HG02973 (cell line): ENCODE data around the gene MIB2.
A peak's percentile ranks its signal among the peaks of the same experiment; 100 is the strongest.

Experiments used
- ATAC-seq: cut with Tn5 transposase; IDR thresholded peaks from one replicate; pipeline ENCODE4 v1.9.1; 2021; ENCODE audit warnings: moderate library complexity; ENCODE audit not compliant: unreplicated experiment

MIB2 gene

DNA sequence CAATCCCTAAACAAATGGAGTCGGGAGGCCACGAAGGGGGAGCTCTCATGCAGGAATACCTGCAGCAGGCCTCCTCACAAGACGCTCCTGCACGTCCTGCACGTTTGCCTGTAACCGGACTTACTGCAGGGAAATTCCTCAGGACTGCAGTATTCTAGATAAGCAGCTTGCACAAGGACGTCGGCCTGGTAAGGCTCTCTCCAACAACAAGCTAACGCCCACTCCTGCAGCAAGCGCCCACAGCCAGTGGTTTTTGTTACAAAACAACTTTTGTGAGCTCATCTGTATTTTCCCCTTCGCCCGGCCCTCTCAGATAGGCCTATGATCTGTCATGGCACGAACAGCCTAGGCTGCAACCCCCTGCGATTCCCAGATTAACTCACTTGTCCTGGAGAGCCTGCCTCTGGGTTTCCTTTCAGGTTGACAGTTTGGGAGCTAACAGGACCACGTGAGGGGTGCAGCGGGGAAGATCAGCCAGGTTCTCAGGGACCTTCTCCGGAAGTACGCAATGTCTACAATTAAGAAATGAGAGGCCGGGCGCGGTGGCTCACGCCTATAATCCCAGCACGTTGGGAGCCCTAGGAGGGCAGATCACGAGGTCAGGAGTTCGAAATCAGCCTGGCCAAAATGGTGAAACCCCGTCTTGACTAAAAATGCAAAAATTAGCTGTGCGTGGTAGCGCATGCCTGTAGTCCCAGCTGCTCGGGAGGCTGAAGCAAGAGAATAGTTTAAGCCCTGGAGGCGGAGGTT lies 921 bp upstream of the MIB2 start:
- ATAC-seq = no peak

DNA sequence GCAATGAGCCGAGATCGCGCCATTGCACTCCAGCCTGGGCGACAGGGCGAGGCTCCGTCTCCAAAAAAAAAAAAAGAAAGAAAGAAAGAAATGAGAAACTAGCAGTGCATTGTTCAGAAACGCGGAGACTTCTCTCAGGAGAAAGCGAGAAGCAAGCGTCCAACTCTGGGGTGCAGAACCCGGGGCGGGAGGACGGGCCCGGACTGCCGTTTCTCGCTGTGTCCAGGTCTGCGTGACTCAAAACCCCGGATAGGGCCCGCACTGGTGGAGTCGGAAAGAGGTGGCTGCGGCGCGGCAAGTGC lies 395 bp upstream of the MIB2 start:
- ATAC-seq = no peak

DNA sequence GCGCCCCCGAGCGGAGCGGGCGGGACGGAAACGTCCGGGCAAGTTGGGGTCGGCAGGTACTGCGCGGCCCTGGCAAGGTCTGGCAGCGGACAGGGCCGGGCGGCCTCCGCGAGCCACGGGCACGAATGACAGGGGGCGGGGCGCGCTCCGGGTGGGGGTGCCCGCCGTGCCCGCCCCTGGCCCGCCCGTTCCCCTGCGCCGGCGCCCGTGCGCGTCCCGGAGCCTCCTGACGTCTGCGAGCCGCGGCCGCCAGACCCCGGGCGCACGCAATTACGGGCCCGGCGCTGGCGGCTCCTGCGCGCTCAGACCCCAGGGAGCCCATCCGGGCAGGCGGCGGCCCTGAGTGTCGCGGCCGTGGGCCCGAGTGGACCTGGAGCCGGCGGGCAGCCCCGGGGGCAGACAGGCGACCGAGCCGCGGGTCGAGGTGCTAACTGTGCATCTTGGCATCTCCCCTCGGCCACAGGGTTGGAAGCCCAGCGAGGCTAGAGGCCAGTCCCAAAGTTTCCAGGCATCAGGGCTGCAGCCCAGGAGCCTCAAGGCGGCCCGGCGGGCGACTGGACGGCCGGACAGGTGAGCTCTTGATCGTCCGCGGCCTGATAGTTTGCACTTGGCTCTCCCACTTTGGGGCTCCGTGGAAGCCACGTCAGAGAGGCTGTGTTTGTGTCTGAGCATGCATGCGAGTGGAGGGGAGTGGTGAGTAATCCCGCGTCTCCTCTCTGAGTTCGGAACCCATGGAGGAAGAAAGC lies 918 bp downstream of the MIB2 start:
- peak; percentile 23 for ATAC-seq

DNA sequence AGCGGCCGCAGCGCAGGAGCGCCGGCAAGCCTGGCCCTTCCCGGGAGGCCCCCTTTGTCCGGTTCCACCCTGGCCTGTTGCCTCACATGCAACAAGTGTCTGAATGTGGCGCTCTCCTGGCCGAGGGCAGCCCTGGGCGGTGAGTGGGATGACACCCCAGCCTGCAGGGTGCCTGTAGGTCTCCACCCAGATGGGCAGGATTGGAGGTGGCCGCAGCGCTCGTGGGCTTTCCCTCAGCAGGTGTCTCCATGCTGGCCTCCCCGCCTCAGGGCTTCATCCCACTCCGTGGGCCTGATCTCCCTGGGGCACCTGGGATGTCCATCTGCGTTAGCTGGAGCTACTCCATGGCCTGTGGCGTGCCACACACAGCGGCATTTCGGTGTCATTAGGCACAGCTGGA lies 1.5 kb downstream of the MIB2 start:
- no peak for ATAC-seq

DNA sequence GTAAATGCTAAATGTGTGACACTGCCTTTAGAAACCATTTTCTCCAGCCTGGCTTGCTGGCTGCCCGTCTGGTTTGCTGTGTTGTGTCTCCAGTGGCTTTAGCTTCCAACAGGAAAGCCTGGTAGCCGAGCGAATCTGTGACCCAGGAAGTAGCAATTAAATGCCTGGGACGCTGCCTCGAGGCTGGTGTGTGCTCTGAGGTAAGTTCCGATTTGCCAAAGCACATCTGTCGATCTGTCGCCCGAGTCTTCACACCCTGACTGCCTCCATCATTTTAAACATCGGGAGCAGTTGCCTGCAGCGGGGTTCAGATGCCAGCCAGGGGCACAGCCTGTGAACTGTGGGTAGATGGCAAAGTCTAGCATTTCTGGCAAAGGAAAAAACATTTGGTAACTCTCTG lies 2.2 kb downstream of the MIB2 start:
- no peak for ATAC-seq

DNA sequence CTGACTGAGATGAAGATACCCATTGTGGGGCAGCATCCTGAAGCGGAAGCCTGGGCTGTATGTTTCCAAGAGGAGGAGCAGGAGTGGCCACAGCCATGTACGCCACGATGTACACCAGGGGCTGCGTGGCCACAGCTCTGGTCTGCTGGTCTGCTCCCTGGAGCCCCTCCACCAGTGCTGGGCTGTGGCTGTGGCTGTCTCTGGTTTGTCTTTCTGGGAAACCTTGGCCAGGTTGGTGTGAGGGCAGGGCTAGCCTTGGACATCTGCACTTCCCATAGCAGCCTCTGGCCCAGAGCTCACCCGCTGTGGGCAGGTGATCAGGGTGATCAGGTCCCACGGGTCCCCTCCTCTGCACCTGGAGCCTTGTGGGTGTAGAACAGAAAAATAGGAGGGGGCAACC lies 2.6 kb downstream of the MIB2 start:
- no peak for ATAC-seq

DNA sequence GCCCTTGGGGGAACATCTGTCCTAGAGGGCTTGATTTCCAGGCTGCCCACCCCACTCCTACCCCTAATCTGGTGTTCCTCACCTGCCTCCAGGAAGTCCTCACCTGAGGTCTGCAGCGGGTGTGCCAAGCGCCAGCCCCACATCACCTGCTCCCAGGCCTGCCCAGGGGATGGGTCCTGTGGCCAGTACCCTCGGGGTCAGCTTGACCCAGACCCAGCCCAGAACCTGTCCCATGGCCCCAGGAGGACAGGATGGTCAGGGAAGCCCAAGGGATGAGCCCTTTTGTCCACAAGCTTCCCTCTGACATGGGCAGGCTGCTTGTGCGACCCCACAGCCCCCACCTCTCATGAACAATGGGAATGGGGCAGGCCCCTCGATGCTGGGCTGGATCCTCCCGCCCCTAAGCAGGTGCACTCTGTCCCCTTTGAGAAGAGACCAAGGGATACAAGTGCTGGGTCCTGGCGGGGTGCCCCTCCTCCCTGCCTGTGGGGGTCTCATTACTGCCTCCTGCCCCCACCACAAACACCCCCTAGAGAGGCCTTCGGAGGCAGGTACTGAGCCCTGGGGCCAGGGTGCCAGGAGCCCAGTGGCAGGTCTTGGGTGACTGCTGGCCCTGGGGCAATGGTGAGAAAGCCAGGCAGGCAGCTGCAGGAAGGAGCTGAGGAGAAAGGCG lies 3.2 kb downstream of the MIB2 start:
- no peak for ATAC-seq

DNA sequence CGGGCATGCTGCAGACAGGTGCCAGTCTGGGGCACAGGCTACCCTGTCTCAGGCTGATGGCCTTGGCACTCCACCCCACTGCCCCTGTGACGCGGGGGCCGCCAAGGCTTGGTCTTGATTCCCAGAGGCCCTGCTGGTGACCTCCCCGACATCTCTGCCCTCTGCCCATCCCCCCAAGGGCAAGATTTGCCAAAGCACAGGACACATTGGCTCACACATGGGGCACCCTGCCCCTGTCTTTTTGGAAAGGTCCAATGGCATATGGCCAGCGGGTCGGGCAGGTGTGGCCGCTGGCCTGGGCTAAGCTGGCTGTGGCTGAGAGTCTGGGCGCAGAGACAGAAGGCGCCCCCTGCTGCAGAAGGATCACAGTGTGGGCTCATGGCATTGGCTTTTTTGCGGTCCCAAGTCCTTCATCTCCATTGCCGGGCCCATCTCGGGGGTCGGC lies 4.6 kb downstream of the MIB2 start:
- ATAC-seq = no peak

DNA sequence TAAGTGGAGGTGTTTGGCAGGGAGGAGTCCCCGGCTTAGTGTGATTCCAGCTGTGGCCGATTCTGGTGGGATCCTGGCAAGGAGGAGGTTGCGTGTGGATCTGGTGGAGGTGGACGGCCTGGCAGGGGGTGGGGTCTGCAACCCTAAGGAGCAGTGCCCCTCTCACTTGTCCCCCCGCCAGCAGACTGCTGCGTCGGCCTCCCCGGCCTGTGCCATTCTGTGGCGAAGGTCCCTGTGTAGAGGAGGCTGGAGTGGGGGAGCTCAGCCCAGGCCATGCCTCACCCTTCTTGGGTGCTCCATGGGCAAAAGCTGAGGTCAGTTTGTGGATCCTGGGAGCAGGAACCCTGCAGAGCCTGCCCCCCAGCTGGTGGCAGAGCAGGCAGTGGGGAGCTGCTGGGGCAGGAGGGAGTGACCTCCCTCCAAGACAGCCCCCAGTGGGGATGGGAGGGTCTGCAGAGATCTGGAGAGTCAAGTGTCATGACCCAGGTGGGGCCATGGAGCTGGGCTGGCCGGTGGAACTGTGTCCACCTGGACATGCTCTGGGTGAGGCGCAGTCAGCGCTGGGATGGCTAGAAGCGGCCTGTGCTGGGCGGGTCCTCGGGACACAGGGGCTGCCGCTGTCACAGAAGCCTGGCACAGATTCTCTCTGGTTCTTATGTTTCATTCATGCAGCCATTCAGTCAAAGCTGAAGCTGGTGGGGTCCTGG lies 5.3 kb downstream of the MIB2 start:
- no peak for ATAC-seq

DNA sequence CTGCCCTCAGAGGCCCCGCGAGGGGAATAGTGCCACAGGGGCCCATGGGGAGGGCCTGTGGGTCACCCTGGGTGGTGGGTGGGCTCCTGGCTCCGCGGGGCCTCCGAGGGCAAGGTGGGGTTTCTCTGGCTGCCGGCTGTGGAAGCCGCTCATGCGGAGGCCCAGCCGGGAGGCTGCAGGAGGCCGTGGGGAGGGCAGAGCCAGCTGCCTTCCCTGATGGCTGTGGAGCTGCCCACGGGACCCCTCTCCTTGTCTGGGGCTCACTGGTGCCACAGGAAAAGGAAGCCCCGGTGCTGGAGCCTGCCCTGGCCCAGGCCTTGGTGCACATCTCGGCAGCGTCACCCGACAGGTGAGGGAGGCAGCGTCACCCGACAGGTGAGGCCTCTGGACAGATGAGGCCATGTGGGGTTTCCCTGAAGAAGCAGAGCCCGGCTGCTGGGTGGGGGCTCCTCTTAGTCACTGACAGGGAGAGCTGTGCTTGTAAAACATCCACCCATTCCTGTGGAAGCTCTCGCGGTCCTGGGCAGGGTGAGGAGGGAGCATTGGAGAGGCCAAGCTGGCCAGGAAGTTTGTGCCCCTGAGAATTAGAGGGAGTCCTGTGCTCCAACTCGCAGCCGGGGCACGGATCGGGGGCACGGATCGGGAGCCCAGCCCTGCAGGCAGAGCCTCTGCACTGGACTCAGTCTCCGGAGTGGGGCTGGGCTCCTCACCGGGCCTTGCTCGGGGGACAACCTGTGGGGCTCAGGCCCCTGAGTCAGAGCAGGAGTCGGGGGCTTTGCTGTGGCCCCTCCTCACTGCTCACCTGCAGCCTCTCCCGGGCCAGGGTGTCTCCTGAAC lies 6.1 kb downstream of the MIB2 start:
- no peak for ATAC-seq

DNA sequence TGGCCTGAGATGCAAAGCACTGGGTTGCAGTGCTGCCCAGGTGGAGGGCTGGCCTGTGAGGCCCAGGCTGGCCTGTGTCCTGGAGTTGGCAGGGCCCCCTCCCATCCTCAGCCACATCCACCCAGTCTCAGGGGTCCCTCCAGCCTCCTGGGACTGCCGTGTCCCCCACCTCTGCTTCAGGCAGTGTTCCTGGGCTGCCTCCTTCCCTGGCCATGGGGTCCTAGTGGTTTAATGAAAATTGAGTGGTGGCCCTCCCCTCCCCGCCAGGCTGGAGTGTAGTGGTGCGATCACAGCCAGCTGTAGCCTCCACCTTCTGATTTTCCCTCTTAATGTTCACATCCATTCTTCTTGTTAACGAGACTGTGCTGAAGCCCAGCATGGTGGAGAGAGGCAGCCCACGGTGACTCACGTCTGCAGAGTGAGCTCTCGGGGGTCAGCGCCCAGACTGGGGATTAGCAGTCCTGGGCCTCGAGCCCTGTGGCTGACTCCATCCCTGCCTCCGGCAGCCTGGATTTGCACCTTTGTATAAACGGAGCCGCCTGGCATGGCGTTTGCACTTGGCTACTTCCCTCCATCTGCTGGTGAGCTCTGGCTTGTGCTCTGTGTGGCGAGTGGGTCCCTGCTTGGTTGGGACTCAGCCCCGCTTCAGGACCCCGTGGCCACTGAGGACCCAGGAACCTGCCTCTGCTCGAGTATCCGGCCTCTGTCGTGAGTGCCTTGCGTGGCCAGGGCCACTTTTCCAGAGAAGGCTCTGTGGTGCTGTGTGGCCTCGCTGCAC lies 6.9 kb downstream of the MIB2 start:
- ATAC-seq = no peak

DNA sequence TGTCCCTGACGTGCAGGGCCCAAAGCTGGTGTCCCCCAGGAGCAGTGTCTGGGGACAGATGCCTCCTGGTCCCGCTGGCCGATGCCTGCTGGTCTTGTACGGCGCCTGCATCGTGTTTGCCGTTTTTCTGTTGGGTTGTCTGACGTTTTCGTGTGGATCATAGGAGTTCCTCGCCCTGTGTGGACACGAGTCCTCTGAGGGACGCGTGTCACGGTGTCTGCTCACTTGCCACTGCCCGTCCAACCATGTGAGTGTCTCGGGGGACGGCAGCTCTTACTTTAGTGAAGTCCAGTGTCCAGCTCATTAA lies 7.4 kb downstream of the MIB2 start:
- ATAC-seq = no peak

DNA sequence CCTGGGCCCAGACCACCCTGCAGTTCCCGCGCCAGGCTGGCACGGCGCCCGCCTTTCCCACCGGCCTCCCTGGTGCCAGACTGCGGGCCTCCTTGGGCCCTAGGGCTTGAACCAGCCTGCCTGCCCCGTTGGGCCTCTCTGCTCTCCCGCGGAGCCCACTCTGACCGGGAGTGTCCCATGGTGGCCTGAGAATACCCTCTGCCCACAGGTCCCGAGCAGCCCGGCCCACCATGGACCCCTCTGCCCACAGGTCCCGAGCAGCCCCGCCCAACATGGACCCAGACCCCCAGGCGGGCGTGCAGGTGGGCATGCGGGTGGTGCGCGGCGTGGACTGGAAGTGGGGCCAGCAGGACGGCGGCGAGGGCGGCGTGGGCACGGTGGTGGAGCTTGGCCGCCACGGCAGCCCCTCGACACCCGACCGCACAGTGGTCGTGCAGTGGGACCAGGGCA lies 7.9 kb downstream of the MIB2 start:
- no peak for ATAC-seq

DNA sequence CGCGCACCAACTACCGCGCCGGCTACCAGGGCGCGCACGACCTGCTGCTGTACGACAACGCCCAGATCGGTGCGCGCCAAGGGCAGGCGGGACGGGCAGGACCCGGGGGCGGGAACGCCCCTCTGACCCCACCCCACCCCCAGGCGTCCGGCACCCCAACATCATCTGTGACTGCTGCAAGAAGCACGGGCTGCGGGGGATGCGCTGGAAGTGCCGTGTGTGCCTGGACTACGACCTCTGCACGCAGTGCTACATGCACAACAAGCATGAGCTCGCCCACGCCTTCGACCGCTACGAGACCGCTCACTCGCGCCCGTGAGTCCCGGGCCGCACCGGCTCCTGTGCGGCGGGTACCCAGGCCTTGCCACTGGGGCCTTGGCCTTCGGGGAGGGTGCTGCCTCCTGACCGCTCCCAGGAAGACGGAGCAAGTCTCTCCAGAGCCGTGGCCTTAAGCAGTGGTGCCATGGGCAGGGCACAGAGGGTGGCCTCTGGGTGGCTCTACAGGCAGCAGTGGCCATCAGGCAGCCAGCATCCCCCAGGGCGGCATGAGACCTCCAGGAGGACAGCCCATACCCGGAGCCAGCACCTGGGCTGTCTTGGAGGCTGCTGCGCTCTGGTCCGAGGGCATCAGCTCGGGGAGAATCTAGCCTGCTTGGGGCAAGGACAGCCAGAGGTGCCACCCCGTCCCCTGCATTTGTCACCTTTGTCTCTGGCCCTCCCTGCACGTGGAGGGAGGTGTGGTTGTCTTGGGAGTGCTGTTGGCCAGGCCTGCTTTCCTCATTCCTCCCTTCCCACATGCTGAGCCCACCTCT lies 8.5 kb downstream of the MIB2 start:
- no peak for ATAC-seq

DNA sequence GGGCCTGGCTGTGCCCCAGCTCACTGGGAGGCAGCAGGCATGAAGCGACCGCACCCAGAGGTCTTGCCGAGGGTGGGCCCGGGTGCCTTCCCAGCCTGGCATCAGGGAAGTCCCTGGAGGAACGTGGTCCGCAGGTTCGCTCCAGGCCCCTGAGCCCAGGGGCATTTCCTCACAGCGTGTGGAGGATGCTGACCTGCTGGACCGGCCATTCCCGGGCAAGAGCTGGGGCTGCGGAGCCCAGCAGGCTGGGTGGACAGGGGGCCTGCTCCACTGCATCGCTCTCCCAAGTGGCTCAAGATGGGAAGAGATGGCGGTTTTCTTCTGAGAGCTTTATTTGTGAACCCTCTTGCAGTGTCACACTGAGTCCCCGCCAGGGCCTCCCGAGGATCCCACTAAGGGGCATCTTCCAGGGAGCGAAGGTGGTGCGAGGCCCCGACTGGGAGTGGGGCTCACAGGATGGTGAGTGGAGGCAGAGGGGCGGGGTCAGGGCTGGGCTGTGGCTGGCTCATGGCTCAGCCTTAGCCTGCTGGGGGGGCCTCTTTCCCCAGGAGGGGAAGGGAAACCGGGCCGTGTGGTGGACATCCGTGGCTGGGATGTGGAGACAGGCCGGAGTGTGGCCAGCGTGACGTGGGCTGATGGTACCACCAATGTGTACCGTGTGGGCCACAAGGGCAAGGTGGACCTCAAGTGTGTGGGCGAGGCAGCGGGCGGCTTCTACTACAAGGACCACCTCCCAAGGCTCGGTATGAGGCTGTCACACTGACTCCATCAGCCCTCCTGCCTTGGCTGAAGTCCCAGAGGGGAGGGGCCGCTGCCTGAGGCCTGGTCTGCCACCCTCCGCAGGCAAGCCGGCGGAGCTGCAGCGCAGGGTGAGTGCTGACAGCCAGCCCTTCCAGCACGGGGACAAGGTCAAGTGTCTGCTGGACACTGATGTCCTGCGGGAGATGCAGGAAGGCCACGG lies 9.4 kb downstream of the MIB2 start:
- ATAC-seq = no peak

DNA sequence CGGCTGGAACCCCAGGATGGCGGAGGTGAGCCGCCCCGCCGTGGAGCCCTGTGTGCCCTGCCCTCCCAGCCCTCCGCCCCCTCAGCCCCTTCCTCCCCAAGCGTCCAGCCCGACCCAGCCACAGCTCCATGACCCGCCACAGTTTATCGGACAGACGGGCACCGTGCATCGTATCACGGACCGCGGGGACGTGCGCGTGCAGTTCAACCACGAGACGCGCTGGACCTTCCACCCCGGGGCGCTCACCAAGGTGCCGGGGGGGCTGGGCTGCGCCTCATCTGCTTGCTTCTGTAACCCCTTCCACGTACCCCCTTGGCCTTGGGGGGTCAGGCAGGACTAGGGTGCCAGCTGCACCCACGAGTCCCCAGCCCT lies 10.1 kb downstream of the MIB2 start:
- ATAC-seq = no peak

DNA sequence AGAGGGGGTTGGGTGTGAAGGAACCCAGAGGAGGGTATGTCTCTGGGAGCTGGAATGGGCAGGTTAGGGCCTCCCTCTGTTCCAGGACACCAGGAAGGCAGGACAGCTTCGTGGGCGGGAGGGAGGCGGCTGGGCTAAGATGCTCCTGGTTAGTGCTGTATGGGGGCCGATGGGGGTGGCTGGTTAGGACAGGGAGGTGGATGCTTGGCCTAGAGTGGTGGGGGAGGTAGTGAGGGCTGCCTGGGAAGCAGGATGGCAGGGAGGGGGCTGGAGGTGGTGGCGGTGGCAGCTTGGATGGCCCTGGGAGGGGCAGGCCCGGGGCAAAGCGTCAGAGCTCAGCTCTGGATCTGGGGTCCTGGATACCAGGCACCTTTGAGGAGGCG lies 10.5 kb downstream of the MIB2 start:
- ATAC-seq = no peak
